Embryonic facial prominence (tissue), 1 donor: ENCODE results near the gene TTLL11.

Experiments used
- DNase-seq: peaks from one replicate; pipeline ENCODE4 v3.0.0-alpha.2; 2016; ENCODE audit errors: extremely low spot score

The TTLL11 gene

DNA sequence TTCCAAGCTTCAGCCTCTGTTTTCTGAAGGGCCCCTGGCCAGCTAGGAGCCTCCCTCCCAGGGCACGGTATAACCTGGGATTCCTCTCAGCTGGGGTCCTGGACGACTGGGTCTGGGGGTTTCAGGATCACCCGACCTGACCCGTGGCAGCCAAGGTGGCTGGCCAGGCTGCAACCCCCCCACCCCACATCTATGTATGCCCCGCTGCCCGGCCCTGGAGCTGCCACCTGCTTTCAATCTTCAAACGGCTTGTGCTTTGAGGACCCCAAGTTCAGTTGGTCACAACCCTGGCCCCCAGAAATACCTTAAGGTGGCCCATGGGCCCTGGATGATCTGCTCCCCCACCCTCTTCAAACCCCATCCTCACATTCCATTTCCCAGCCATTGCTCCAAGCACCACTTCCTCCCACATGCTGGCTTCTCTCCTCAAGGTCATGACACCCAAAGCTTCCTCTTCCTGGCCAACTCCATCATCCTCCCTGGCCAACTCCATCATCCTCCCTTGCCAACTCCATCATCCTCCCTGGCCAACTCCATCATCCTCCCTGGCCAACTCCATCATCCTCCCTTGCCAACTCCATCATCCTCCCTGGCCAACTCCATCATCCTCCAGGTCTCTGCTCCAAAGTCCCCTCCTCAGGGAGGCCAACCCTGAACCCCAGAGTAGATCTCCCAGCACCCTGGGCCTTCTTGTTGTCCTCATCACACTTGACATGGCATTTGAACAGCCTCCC, 17.2 kb upstream of the TTLL11 start:
- no peak for DNase-seq

DNA sequence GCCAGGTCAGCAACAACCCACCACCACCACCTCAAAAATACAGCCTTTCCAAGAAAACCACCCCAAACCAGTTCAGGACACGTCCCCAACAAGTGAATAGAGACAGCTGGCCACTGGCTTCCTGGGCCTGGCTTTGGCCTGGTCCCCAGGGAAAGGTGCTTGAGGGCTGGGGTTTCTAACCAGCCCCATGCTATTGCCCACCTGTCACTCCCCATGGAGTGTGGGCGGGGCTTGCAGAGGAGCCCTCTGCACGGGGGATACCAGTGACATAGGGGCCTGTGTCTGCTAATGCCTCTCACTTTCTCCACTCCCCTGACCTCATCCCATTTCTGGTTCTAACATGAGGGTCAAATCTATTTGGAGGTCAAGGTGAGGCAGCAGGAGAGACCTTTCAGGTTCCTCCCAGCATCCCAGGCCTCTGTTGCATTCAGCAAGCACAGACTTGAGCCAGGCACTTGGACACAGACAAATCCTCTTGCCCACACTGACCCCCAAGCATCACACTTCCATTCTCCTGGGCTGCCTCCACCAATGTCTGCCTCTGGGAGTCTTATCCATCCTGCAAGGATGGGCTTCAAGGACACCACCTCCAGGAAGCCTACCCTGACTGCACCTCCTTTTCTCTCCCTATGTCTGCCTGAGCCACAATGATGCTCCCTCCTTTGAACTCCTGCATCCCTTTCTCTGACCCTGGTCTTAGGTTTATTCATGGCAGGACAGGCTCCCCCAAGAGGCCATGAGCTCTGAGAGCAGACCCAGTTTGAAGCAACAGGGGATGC, 16.1 kb upstream of the TTLL11 start:
- no peak for DNase-seq

DNA sequence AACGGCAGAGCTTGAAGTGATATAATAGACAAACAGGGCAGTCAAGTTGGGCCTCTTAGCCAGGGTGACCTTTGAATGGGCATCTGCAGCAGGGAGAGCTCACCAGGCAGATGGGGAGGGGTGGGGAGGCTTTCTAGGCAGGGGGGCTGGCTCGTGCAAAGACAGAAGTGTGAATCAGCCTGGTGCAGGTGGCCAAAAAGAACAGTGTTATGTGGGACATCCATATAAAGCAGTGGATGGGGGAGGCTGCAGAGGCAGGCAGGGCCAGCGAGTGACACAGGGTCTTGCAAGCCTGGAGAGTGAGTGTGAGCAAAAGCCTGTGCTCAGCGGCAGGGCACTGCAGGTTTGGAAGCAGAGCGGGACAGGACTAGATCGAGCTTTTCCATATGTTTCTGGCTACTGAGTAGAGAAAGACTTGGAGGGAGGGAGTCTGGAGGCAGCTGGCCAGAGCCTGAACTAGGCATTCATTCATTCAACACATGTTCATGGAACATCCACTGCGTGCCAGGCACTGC, 14.2 kb upstream of the TTLL11 start:
- DNase-seq, result no peak

- DNase-seq, result no peak
Observed at GRCh38 chr9:122106576-122106975, 13.5 kb upstream of the TTLL11 start.

DNA sequence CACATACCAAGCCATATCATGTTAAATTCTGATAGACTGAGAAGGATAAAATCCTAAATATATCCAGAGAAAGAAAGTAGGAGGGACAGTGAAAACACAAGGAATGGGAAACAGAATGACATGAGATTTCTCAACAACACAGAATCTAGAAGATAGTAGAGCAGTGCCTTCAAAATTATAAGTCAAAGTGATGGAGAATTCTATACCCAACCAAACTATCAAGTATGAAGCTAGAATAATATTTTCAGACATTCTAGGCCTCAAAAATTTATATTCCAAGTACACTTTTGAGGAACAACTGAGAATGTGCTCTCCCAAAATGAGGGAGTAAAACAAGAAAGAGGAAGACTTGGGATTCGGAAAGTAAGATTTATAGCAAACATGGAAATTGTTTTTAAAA, 10.9 kb upstream of the TTLL11 start:
- DNase-seq, result no peak

GRCh38 chr9:122102156-122102555, 9.0 kb upstream of the TTLL11 start:
- DNase-seq, result no peak

- DNase-seq, result no peak
Observed at GRCh38 chr9:122100756-122101155, 7.6 kb upstream of the TTLL11 start.

DNA sequence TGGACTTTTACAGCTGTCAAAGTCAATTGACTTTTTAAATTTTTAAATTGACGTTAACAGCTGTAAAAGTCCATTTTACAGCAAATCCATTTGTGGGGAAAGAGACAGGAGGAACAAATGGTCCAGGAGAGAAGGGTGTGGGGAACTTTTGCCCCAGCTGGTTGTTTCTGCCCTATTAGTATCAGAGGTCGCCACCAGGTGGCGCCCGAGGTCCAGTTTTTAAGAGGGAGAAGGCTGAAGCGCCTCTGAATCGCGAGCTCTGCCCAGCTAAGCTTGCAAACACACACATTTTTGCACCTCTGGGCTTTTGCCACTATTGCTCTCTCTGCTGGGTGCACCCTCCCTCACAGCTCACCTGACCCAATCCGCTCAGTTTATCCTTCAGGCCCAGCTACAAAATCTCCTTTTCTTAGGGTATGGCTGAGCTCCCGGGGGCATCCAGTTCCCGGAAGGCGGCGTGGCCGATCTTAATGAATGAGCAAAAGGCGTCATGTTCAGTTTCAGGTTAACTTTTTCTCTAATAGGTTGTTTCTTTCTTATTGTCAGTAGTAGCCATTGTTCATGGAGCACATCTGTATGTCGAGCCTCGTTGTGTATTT, 6.3 kb upstream of the TTLL11 start:
- peak; percentile 43 for DNase-seq

DNA sequence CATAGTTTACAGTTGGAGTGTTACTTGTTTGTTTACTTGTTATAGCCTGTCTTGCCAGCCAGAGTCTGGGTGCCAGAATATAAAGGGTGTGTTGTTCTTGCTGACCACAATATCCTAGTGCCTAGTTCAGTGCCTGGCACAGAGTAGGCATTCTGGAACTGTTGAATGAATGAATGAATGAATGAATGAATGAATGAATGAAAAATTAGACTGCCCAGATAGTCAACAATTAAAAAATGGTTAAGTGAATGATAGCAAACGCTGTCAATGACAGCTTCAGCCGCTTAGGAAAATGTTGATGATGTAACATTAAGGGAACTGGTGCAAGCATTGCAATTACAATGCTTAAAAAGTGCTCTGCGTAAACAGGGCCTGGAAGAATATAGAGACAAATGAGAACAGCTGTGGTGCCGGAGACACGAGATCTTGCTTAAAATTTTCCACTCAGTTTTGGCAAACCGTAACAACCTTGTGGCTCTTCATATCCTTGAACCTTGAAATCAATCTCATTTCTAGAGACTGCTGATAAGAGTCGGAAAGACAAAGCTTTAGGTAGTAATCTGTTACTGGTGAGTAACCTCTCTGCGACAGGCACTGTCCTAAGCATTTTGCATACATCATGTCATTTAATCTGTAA, 4.7 kb upstream of the TTLL11 start:
- DNase-seq, result no peak

GRCh38 chr9:122096620-122097415, 3.7 kb upstream of the TTLL11 start:
- no peak for DNase-seq

DNA sequence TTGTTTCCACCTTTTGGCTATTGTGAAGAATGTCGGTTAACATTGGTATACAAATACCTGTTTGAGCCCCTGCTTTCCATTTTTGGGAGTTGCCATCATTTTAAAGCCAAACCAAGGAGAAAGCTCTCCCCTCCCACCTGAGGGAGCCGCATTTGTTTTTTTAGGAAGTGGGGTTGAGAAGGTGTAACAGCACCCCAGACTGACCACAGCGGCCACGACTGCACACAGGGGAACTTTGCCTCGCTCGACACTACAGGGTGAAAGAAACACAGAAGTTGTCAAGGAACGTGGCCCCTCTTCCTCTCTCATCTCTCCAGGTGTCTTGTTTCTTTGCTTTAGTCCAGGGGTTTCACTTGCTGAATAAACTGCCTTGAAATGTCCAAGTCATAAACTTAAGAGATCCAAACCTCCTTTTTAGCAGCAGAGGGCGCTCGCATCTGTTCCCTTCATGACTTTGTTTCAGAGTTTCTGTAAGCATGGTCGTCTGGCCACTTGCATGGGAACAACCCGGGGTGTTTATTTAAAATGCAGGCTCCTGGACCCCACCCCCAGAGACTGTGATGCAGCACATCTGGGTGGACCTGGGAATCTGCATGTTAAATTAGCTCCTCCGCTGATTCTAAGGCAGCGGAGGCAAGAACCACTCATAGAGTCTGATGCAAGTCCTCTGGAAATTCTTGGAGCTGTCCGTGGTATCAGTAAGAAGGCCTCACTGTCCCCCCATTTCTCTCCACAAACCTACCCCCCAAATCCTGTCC, 2.1 kb upstream of the TTLL11 start:
- no peak for DNase-seq

DNA sequence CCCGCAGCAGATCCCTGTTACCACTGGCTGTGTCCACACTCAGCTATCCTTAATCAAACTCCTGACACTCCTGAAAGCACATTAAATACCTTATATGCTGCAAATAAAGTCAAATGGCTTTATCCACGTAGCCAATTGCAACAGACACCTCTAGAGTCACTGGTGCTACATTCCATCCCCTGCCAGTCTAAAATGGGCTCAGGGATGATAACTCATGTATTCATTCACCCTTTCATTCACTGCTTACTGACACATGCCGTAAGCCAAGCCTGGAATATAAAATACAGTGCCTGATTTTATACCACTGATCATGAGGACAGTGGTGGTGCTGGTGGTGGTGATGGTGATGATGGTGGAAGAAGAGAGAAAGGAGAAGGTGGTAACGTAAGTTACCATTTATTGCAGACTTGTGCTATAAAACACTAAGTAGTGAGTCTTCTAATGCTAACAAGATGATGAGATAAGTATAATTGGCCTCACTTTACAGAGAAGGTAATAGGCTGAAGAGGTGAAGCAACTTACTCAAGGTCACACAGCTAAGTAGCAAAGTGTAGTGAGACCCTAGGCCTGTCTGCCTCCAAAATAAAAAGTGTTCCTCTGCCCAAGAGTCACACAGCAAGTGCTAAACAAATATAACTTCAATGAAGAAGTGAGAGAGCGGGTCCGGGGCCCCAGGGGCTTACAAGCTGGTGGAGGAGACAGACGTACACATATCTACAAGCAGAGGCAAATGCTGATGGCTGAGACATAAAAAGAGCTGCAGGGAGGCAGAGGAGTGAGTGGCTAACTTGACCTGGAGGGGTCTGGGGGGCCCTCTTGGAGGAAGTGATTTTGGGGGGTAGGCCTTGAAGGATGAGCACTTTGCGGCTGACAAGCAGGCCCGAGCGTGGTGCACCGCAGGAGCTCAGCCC, 1.2 kb downstream of the TTLL11 start:
- DNase-seq, result no peak

GRCh38 chr9:122090981-122091380, 2.1 kb downstream of the TTLL11 start:
- DNase-seq, result no peak

GRCh38 chr9:122090287-122090883, 2.7 kb downstream of the TTLL11 start:
- DNase-seq, result no peak

- no peak for DNase-seq
Observed at GRCh38 chr9:122088880-122089706, 4.0 kb downstream of the TTLL11 start.

DNA sequence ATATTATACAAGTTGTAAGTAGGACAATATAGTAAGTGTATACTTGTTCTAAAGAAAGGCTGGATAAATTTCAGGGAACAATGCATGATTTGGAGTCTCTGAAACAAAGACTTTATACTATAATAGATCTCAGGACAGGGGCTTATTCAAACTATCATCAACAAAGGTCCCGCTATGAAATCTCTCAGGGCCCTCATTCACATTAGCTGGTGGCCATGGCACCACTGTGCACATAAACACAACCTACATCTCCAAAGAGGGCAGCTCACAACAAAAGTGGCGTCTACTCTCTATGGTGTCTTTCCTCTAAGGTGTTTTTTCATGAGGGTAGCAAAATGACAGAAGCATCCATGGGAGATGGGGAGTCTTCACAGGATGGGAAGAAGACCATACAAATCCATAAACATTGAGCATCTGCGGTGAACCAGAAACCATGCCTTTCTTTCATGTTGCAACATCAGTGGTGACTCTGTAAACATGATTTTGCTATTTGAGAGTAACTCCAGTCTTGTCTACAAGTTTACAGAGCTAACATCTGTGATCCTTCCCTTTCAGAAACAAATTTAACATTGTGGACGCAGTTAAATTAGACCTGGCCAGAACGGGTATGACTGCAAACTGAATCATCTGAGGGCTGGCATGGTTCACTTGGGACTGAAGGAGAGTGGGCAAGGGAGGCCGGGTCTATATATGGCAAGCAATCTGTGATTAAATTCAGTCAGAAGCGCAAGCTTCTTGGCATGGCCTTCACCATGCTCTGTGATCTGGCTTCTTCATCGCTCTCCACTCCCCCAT, 5.5 kb downstream of the TTLL11 start:
- DNase-seq, result no peak

GRCh38 chr9:122086873-122087272, 6.2 kb downstream of the TTLL11 start:
- no peak for DNase-seq
